Measurements from ENCODE around the gene HYAL2.

HYAL2 gene

DNA sequence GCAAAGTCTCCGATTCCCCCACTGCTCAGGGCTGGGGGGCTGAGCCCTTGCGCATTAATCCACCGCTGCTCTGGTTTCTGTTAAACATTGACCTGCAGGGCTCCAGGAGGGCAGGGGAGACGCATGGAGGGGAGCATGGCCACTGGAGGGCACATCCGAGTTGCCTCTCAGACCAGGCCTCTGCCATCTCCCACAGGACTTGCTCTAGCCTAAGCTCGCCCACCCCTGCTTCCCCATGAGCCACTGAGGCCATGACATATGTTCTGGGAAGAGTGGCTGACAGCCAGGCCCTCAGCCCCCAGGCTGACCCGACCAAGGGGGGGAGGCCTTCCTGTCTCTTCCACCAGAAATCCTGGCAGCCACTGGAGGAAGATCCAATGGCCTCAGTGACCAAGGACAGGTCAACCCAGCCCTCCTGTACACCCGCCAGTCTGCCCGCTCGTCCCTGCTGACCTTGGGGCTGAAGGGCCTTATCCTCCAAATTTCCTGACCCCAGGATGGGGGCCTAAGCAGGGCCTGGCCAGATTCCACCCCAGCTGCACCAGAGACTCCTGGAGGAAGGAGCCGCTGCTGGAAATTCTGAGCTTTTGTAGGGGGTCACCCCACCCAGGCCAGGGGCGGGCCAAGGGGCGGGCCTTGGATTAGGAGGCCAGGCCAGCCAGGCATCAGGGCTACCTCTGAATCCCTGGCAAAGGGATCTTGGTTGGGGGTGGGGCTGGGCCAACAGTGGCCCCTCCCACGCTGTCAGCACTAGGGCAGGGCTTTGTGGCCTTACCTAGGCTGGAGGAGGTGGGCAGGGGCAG lies 19.3 kb downstream of the HYAL2 start, which contains the start of gene HYAL1:
Gene HYAL1, minus strand, starts transcription at position 562 of the 803 bp plus-strand sequence. CDS start 618 bp downstream, outside the sequence.
- no peak for DNase-seq

DNA sequence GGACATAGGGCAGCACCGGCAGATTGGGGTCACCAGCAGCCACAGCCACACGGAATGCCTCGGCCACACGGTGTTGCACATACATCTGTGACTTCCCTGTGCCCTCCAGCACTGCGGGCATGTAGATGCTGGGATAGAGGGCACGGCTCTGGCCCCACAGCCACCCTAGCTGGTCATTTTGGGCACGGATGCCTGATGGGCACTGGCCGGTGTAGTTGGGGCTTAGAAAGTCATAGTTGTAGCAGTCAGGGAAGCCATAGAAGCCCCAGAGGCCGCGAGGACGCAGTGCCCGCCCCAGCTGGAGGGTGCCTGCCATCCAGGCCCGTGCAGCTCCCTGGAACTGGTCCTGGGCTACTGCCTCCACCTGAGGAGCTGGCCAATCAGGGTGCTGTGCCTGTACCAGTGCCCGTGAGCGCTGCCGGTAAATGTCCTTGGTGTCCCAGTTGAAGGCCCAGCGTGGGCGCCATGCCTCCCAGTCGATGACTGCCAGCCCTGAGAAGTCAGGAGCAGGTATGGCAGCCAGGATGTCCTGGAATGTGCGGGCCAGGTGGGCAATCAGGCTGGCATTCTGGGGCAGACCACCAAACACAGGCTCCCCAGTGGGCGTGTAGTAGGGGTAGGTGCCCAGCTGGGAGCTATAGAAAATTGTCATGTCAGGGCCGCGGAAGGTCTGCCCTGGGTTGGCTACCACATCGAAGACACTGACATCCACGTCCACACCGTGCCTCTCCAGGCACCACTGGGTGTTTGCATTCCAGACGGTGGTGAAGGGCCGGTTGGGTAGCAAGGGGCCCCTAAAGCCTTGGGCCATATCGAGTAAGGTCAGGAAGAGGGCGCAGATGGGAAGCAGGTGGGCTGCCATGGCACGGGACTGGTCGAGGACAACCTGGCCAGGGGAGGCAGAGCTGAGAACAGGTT lies 20.2 kb downstream of the HYAL2 start:
- no peak for DNase-seq

DNA sequence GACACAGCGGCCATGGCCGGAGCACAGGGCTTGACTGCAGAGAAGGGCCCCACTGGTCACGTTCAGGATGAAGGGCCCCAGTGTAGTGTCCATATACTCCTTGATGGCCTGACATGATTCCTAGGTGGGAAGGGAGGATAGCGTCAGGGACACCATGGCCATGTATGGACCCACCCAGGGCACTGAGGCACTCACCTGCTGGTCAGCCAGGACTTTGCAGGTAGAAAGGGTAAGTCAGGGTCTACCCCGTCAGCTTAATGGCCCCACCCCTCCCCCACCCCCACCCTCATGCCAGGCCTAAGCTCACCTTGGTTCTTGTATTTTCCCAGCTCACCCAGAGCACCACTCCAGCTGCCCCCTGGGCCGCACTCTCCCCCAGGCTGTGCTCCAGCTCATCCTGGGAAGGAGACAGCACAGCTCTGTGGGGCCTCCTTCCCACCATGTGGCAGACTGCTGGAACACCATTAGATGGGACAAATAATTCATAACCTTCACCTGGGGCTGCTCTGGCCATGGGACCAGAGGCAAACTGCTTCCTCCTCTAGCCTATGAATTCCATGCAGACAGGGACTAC lies 21.8 kb downstream of the HYAL2 start:
- no peak for DNase-seq

DNA sequence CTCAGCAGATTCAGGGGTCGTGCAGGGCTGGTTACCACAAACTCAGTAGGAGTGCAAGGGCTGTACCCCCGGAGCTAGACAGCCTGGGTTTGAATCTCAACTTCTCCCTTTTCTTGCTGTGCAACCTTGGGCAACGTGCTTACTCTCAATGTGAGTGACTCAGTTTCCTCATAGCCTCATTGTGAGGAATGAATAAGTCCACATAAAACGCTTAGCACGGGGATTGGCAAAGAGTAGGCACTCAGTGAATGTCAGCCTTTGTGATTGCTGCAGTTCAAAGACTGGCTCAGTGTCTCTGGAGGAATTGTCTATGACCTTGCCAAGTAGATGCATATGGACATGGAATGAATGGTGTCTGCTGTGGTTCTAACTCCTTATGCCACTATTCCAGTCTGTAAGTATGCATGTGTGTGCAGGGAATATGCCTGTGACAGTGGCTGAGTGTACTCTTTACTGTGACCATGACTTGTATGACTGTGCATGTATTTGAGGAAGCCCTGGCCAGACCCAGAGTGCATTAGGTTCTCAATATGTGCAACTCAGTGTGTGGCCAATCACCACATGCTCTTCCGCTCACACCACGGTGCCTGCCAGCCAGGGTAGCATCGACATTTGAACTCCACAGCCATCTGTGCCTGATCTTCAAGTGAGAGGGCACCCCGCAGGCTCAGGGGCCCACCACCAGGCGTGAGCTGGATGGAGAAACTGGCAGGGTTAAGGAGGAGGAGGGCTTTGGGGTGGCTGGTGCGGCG lies 22.4 kb downstream of the HYAL2 start:
- no peak for DNase-seq

DNA sequence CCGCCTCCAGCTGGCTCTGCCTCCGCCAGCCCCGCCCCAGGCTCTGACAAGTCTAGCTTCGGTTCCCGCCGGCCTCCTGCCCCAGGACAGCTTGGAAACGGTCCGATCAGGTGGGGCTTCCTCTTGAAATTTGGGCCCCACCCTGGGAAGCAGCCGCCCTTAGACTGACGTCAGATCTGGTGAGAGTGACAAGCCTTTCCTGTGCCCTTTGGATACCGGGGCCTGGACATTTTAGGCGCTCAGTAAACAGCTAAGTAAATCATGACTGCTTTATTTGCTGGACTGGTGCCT lies 23.0 kb downstream of the HYAL2 start:
- DNase-seq: no peak

DNA sequence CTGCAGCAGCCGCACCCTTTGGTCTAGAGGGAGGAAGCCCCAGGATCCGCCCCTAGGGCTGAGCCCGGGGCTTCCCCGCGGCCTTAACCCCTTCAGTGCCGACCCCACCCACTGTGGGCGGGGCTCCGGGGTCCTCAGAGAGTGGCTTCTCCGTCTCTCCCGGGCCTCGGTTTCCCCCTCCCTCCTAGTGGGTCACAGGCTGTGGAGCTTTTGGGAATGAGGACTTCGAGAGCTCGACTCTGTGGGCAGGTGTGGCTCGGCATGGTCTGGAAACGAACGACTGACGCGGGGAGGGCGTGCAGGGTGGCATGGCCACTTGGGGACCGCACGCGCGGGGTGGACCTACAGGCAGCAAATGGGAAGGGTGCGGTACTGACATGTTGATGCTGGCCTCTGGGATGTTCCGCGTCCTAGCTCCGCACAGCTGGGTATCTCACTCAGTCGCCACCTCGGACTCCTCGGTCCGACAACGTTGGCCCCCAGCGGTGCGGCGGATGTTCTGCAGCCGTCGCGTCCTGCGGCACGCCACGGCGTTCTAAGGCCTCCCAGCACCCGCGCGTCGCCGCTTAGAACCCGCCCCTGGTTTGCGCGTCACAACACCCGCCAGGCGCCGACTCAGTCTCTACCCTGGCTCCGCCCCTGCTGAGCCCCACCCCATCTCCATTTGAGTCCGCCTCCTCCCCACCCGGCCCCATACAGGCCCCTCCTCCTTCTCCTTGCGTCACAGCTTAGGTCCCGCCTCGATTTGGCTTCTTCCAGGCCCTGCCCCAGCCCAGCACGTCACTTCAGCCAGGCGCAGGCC lies 23.5 kb downstream of the HYAL2 start, which contains the start of the genes HYAL3 and NAA80:
Gene HYAL3, minus strand, starts transcription at position 570 of the 802 bp plus-strand sequence. CDS start 3,803 bp downstream, outside the sequence.
Gene NAA80, minus strand, starts transcription at position 570 of the 802 bp plus-strand sequence. CDS start 1,942 bp downstream, outside the sequence.
- peak; percentile 99 for DNase-seq

DNA sequence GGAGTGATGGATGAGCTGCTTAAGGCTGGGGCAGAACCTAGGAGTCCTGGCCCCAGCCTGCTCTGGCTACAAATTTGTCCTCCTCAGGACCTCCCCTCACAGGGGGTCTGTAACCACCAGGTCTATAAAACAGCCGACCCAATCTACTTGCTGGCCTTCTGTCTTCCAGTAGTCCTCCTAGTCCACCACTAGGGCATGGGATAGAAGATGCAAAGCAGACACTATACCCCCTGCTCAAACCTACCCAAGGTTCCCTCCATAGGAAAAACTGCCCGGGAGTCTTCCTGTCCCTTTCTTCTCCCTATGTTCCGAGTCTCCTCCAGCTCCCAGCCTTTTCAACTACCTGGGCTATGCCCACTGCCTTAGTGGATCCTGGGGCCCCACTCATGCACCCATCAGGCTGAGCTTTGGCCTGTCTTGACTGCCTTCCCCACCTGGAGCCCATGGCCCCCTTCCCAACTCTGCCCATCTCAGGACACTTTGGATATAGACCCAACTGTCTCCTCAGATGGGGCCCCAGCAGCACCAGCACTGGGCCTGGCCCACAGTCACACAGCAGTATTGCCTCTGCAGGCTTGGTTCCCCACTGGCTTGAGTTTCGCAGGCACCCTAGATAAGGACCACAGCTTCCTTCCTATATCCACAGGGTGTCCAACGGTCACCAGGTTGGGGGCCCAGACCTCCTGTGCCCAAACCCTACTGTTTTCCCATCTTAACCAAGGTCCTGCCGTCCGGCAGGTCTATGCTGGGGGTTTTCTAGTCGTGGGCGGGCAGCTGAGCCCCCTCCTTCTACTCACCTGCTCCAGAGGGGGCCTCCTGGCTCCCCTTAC lies 24.4 kb downstream of the HYAL2 start:
- no peak for DNase-seq

DNA sequence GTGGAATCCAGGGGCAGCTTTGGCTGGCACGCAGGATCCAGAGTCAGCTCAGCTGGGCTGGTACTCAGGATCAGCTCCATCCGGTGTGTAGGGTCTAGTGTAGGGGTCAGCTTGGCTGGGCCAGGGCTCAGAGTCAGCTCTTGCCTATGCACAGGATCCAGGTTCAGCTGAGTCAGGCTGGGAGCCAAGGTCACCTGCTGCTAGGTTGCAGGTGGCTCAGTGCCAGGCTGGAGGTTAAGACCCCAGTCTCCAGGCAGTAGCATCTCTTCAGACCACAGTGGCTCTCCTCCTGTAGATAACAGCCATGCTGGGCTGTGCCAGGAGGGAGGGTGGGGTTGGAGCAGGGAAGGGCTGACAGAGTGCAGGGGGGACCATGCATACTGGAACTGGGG lies 25.2 kb downstream of the HYAL2 start:
- DNase-seq: no peak

DNA sequence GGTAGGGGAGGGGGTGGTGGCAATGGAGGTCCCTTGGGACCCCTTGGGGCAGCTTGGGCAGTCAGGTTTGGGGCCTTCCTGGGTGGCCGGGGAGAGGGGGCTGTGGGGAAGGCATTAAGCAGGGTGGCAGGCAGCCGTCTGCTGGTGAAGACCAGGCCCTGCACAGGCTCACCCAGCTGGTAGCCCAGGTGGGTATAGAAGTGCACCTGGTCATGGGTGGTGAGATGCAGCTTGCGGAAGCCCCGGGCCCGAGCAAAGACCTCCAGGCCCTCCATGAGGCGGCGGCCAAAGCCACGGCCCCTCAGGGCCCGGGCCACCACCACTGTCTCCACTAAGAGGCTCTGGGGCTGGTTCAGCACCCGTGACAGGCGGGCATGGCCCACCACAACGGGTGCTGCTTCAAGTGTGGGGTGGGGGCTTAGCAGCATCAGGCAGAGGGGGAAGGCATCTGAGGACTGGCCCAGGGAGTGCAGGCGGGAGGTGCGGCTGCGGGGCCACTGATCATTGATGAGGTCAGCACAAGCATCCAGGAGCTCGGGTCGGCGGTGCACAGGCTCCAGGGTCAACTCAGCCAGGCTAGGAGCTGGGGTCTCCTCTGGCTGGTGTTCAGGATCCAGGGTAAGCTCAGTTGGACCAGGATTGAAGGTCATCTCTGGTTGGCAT lies 25.7 kb downstream of the HYAL2 start:
- DNase-seq: no peak

DNA sequence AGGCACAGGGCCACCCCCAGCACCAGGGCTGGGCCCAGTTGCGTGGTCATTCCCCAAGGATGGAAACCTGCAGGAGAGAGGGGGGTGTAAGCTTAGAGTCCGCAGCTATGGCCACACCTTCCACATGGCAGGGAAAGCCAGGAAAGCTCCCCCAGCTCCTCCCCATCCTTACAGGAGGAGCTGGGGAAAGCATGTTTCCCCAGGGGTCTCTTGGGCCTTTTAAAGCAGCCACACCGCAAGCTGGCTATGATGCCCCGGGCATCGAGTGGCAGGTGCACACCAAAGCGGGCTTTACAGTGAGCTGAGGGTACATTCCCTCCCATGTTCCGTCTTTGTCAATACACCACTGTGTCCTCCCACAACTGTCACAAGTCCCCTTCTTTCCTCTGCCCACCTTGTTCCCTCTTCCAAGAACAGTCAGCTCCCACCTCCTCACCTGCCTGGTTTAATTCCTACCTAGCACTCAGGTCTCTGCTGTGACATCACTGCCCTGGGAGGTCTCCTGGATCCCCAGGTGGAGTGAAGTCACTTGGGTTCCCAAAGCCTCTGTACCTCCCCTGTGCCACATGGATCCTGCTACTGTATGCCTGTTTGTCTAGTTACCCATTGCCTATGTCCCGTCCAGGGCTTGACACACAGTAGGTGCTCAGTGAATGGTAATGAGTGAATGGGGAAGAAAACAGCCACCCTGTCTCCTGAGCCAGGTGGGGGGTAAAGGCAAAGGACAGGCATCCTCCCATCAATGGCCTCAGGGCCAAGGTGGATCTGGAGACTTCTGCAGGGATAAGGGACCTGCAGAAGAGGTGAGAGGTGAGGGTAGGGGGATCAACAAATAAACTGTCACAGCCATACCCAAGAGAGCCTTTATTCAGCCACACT lies 26.8 kb downstream of the HYAL2 start:
- no peak for DNase-seq

DNA sequence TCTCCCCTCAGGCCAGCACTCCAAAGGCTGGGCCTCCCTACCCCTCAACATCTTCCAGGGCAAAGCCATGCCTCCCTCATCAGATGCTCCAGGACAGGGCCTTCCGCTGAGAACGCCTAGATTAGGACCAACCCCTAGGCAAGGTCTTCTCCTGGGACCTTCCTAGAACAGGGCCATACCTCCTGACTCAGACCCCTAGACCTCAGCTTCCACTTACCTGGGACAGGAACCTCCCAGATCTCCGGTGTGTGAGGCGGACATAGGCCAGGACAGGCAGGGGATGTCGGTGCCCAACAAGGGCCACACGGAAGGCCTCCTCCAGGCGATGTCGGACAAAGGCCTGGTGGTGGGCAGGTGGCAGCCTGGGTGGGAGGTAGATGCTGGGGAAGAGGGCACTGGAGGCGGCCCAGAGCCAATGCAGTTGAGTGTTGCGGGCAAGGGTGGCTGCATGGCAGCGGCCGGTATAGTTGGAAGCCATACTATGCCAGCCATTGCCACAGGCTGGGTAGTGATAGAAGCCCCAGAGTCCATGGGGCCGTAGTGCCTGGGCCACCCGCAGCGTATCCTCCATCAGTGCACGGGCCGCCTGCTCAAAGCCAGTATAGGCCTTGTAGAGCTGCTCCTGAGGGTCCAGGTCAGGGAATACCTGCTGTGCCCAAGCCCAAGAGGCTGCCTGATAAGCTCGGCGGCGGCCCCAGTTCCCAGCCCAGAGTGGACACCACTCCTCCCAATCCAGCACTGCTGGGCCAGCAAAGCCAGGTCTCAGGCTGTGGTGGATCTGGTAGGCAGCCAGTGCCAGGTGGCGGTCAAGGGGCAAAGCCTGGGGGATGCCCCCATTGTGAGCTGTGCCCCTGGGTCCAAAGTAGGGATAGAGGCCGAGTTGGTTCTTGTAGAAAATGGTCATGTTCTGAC lies 27.8 kb downstream of the HYAL2 start:
- DNase-seq: no peak

DNA sequence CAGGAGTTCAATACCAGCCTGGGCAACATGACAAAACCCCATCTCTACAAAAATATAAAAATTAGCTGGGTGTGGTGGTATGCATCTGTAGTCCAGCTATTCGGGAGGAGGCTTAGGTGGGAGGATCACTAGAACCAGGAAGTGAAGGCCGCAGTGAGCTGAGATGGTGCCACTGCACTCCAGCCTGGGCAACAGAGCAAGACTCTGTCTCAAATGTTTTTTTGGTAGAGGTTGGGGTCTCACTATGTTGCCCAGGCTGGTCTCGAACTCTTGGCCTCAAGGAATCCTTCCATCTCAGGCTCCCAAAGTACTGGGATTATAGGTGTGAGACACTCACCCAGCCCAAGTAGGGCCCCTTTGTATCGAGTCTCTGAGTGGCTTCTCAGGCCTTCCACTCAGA lies 28.5 kb downstream of the HYAL2 start:
- DNase-seq: no peak

DNA sequence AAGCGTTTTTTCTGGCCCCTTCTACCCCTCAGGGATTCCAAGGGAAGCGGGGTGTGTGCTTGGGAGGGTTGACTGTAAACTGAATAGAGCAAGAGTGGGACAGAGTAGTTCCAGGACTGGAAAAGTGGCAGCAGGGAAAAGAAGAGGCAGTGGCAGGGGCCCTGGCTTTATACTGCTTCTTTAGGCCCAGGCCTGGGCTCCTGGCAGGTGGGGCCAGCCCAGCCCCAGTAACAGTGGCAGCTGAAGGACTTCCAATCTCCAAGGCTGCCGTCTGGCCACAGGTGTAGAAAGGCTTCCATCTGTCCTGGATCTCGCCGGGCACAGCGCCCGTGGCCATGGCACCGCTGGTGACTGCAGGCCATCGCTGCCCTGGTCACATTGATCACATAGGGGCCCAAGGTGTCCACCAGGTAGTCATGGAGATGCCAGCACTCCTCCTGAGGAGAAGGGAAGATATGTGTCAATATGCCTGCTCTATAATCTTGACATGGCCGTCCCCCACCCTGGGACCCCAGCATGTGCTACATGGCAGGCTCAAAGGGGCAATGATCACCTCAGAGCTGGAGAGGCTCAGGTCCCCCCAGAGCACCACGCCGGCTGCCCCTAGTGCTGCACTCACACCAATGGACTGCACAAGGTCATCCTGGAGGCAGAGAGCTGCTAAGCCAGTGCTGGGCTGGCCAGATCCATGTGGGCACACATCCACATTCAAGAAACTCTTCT lies 29.3 kb downstream of the HYAL2 start:
- no peak for DNase-seq

DNA sequence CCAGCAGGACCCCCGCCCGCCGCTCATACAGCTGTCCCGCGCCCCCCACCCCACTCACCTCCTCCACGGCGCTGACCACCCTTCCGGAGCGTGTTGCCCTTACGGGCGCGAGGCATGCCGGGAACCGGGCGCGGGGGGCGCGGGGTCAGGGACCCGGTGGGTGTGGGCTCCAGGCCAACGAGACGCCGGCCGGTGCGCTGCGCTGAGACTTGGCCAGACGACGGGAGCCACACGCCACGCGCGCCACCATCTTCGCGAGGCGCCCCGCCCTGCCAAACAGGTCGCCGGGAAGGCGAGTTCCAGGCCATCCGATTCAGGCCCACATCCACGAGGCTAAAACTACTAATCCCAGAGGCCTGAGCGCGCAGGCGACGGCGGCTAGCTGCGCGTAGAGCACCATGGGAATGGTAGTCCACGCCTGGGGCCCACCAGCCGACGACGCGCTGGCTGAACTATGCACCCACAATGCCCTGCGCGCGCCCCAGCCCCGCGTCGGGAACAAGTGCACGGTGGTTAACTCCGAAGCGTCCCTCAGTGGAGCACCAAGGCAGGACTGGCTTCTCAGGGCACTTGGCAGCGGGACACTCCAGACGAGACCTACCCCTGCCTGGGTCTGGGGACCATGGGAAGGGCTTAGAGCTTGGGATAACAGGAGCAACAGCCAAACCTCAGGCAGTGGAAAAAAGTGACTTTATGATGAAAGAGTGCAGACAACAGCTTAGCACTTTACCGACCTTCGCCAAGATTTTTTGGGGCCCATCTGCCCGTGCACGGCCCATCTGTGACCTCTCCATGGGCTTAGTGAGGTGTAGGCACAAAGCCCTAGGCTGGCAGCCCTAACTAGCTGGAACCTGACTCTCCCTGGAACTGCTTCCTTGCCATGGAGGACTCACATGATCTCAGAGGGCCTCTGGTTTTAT lies 30.1 kb downstream of the HYAL2 start, which contains the start of gene IFRD2:
Gene IFRD2, minus strand, starts transcription at position 271 of the 920 bp plus-strand sequence. Its CDS starts 155 bp downstream, at position 116.
- DNase-seq: peak; percentile 96

DNA sequence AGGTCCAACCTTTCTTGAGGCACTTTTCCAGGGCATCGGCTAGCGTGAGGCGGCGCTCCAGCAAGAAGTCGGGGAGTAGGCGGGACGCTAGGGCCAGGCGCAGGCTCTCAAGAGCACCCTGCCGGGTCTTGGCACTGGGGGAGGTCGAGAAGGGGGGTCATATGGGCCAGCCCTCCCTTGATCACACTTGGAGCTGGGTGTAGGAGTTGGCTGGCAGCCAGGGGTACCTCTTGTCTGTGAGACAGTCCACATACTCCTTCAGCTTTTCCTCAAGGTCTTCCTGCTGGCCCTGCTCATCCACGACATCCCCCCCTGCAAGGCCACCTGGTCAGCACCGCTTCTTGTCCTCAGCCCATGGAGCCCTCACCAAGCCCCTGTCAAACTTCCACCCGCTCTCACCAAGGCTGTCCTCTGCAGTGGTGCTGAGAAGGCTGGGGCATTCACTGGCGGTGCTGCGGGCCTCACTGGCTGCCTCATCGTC lies 32.3 kb downstream of the HYAL2 start:
- DNase-seq: no peak

DNA sequence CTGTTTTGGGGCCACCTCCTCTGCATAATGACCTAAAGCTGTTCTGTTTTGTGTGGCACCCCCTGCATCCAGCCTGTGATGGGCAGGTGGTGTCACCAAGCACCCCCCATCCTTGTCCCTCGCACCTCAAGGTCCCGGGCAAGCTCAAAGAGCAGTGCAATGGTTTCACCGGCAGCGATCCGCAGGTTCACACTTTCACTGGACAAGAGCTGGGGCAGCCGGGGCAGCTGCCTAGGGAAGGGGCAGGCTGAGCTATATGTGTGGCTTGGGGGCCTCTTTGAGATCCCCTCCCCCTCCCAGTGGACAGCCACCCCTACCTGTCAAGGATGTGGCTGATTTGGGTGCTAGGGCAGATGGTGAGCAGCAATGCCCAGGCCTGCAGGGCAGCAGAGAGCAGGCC lies 33.4 kb downstream of the HYAL2 start:
- no peak for DNase-seq
